A549 treated with CORT108297 at 1 μM for 4 hours (cell line): ENCODE data around the gene FLYWCH2. TPM values are rescaled to one million over a fixed set of nuclear protein-coding genes. Genes with fewer than 3 reads are reported as not detected.

Source experiments
- total RNA-seq: library from RNA; stranded (reverse); fragments of 200-300 nt; extraction: Qiagen RNA extraction; gene quantifications from 5 replicates; pipeline ENCODE4 v1.2.3, GENCODE V29; 2022

FLYWCH2 gene, protein sequence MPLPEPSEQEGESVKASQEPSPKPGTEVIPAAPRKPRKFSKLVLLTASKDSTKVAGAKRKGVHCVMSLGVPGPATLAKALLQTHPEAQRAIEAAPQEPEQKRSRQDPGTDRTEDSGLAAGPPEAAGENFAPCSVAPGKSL
- 47.2 to 60.5 TPM (median 56.0 TPM) in 5 replicates for total RNA-seq

DNA sequence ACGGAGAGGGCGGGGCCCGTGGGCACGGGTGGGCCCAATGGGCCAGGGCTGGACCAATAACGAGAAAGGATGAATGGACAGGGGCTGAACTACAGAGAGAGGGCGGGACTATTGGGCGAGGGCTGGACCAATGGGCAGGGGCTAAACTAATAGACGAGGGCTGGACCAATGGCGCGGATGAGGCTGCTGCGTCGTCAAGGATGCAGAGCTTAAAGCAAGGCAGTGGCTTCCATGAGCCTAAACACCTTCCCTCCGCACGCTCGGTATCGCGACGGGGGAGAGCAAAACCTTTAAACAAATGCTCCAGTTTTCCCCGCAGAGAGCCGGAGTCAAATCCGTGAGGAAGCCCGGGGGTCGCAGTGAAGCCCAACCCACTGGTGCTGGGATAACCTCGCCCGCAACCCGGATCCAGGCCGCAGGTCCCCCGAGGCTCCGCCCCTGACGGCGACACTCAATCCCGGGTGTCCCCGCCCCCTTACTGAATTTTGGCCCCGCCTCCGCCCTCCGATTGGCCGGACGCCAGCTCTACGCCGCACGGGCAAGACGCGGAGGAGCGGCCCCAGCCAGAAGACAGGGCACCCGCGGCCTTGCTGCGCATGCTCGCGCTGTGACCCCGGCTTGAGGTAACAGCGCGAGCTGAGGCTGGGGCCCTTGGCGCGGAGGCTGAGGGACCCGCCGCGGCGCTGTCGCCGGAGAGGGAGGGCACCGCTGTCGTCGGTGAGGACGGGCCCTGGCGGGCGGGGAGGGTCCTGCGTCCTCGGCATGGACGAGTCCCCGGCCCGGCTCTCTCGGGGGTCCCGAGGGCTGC is at the start of gene FLYWCH2:
FLYWCH2 (plus strand) TSS at position 566 of the 808 bp plus-strand sequence. CDS start 13,235 bp downstream, outside the sequence.

DNA sequence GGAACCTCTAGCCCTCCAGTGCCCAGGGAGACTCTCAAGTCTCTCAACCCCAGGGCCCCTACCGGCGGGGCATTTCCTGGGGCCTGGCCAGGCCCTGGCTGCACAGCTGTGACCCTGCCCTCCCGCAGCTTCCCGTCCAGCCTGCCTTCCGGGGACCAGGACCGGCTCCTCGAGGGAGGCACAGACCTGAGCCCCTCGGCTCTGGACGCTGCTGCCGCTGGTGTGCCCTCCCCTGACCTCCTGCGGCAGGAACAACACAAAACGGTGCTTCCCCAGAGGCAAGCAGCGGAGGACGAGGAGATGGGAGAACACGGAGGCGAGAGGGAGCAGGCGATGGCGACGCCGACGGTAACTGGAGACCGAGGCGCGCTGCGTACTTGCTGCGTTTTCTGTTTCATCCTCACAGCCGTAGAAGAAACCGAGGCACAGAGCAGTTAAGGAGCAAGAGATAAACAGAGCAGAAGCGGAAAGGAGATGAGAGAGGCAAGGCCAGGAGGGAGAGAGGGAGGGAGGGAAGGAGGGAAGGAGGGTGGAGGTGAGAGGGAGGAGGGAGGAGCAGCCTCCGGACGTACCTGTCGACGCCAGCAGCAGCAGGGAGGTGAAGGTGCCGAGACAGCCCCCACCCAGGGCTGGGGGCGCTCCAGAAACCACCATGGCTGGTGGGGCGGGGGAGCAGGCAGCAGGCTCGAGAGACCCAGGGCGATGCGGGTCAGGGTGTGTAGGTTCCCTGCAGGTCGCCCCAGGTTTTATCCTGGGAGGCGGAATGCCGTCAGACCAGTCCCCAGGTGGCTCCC is 25.4 kb upstream of the FLYWCH2 start, which contains the start of gene PRSS22:
PRSS22 (minus strand) TSS at position 720 of the 794 bp plus-strand sequence; CDS start at position 654, 66 bp downstream.

DNA sequence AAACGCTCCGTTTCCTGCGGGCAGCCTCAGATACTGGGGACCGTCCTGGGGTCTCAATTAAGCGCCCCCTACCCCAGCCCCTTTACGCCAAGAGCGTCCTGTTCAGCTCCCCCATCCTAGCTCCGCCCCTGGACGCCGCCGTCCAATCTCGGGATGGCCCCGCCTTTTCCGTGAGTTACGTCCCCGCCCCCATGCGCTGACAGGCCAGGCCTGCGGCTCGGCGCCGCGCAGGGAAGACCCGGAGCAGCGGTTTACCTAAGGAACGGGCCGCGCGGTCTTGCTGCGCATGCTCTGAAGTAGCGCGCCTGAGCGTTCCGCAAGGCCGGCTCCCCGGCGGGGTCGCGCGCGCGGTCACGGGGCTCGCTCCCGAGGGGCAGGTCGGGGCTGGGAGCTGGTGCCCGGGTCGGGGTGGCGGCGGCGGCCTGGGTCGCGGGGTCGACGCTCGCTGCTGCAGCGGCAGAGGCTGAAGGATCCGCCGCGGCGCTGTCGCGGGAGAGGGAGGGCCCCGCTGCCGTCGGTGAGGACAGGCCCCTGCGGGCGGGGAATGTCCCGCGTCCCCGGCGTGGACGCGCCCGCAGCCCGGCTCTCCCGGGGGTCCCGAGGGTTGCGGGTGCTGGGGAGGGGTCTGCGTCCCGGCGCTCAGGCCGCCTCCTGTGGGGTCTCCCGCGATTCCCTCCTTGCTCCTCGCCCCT is 28.8 kb downstream of the FLYWCH2 start, which contains the start of gene FLYWCH1:
FLYWCH1 (plus strand) TSS at position 294 of the 692 bp plus-strand sequence. CDS start 17,755 bp downstream, outside the sequence.

Other genes with a start within 250 kb of the FLYWCH2 start
- gene KCTD5, start 200.7 kb upstream of the FLYWCH2 start, total RNA-seq: 34.8 to 46.0 TPM (median 43.1 TPM) in 5 replicates
- gene PRSS27, start 163.0 kb upstream of the FLYWCH2 start, total RNA-seq: 0.89 to 1.7 TPM (median 1.5 TPM) in 5 replicates
- gene SRRM2, start 130.6 kb upstream of the FLYWCH2 start, total RNA-seq: 298 to 435 TPM (median 394 TPM) in 5 replicates
- gene ELOB, start 105.9 kb upstream of the FLYWCH2 start, total RNA-seq: 441 to 526 TPM (median 493 TPM) in 5 replicates
- not detected in 5 replicates for gene PRSS33, start 95.7 kb upstream of the FLYWCH2 start, total RNA-seq
- not detected in 5 replicates for gene PRSS41, start 84.7 kb upstream of the FLYWCH2 start, total RNA-seq
- gene PRSS21, start 66.0 kb upstream of the FLYWCH2 start, total RNA-seq: 0.14 to 0.35 TPM in 2 of 5 replicates, not detected in the others
- gene ZG16B, start 52.9 kb upstream of the FLYWCH2 start, total RNA-seq: 0.74 to 1.2 TPM (median 0.82 TPM) in 5 replicates
- 1.2 to 2.8 TPM (median 2.4 TPM) in 5 replicates for gene PRSS22, start 25.0 kb upstream of the FLYWCH2 start, total RNA-seq
- gene FLYWCH1, start 28.7 kb downstream of the FLYWCH2 start, total RNA-seq: 18.4 to 33.4 TPM (median 28.8 TPM) in 5 replicates
- gene KREMEN2, start 81.1 kb downstream of the FLYWCH2 start, total RNA-seq: 0.74 to 2.4 TPM (median 2.2 TPM) in 5 replicates
- 29.3 to 49.0 TPM (median 45.3 TPM) in 5 replicates for gene PAQR4, start 86.1 kb downstream of the FLYWCH2 start, total RNA-seq
- gene PKMYT1, start 97.2 kb downstream of the FLYWCH2 start, total RNA-seq: 58.3 to 101 TPM (median 92.1 TPM) in 5 replicates
- 0.30 to 0.52 TPM (median 0.35 TPM) in 5 replicates for gene CLDN9, start 129.7 kb downstream of the FLYWCH2 start, total RNA-seq
- gene CLDN6, start 135.0 kb downstream of the FLYWCH2 start, total RNA-seq: 0.30 to 0.53 TPM (median 0.35 TPM) in 5 replicates
- 461 to 723 TPM (median 621 TPM) in 5 replicates for gene TNFRSF12A, start 137.2 kb downstream of the FLYWCH2 start, total RNA-seq
- gene HCFC1R1, start 140.7 kb downstream of the FLYWCH2 start, total RNA-seq: 204 to 258 TPM (median 252 TPM) in 5 replicates
- gene THOC6, start 140.8 kb downstream of the FLYWCH2 start, total RNA-seq: 24.3 to 39.1 TPM (median 34.7 TPM) in 5 replicates
- not detected in 5 replicates for gene BICDL2, start 153.7 kb downstream of the FLYWCH2 start, total RNA-seq
- 0.52 to 1.0 TPM (median 0.90 TPM) in 5 replicates for gene MMP25, start 163.3 kb downstream of the FLYWCH2 start, total RNA-seq
- gene IL32, start 182.4 kb downstream of the FLYWCH2 start, total RNA-seq: 22.4 to 40.0 TPM (median 27.1 TPM) in 5 replicates
- 0.03 to 0.05 TPM in 2 of 5 replicates, not detected in the others for gene ZSCAN10, start 216.1 kb downstream of the FLYWCH2 start, total RNA-seq
- gene ZNF205, start 229.4 kb downstream of the FLYWCH2 start, total RNA-seq: 10.8 to 15.5 TPM (median 14.6 TPM) in 5 replicates